ENCODE measurements around the gene SPRR2A. TPM values are rescaled to one million over a fixed set of nuclear protein-coding genes. Genes with fewer than 3 reads are reported as not detected.

SPRR2A gene
- total RNA-seq (not detected), total RNA-seq (0 reads per million in 29 experiments)
- total RNA-seq (2013): not detected

- WGBS (ENCODE audit: insufficient coverage): 65% methylated on average over 2 of the region's 2 CpGs
- CTCF ChIA-PET: no interaction called here
- peaks cover 0 to 8% (median 5%) of the 10 kb centered on the region in 3 donors for H3K9me3 Mint-ChIP-seq
These were observed at the start of gene SPRR2A for GRCh38 chr1:153057375-153057774. SPRR2A (minus strand) TSS chr1:153057512; CDS start chr1:153056735, 777 bp downstream.

GRCh38 chr1:153100245-153100644 is 42.9 kb upstream of the SPRR2A start:
- Mint-ChIP-seq H3K27ac (no peak overlapping the region), H3K36me3 (no peaks in the 10 kb centered on the region), H3K4me1 (no peaks in the 10 kb centered on the region), H3K4me3 (no peak overlapping the region), H3K9me3 (peaks cover 0 to 3% (median 0%) of the 10 kb centered on the region in 3 donors), H3K27me3 (peaks cover 14 to 23% of the 10 kb centered on the region in 2 donors)
- ChIA-PET POLR2A (no interaction called here), CTCF (no interaction called here)
- no peaks in the 10 kb centered on the region for H3K9me3 ChIP-seq
- no peaks in the 10 kb centered on the region for H3K4me1 ChIP-seq (ENCODE audit: control insufficient read depth in 1 of 2, extremely low read depth in 1 of 2, insufficient read depth in 2 of 2, low read length in 2 of 2)
- ATAC-seq (replicated peaks in 1 of 4) (no peak), DNase-seq (no peak)
- no CpG with 5 or more reads among the region's 5 CpGs for WGBS (ENCODE audit: insufficient coverage)
- H3K27me3 ChIP-seq (replicated peaks in 1 of 2; ENCODE audit: control insufficient read depth in 2 of 2, extremely low read depth in 1 of 2, insufficient read depth in 2 of 2, low read length in 1 of 2): peaks cover 0 to 12% of the 10 kb centered on the region in 2 experiments
- no peaks in the 10 kb centered on the region for H3K36me3 ChIP-seq (ENCODE audit: control insufficient read depth in 2 of 2, extremely low read depth in 1 of 2, insufficient read depth in 1 of 2, low read length in 1 of 2)
- H3K4me3 ChIP-seq (ENCODE audit: control insufficient read depth in 1 of 2, extremely low read depth in 1 of 2, low read length in 1 of 2): no peak overlapping the region
- no peak overlapping the region for H3K27ac ChIP-seq (ENCODE audit: low read length)

More at GRCh38 chr1:153057375-153057774, at the start of gene SPRR2A:
- no peak within 1 kb of the TSS for H3K27ac Mint-ChIP-seq
- H3K9me3 ChIP-seq: no peaks in the 10 kb centered on the region
- no peaks in the 10 kb centered on the region for H3K36me3 ChIP-seq (ENCODE audit: control insufficient read depth in 2 of 2, extremely low read depth in 1 of 2, insufficient read depth in 1 of 2, low read length in 1 of 2)
- no peaks in the 10 kb centered on the region for H3K4me1 ChIP-seq (ENCODE audit: control insufficient read depth in 1 of 2, extremely low read depth in 1 of 2, insufficient read depth in 2 of 2, low read length in 2 of 2)
- POLR2A ChIA-PET: no interaction called here
- no peaks in the 10 kb centered on the region for H3K4me1 Mint-ChIP-seq
- H3K27me3 ChIP-seq (replicated peaks in 1 of 2; ENCODE audit: control insufficient read depth in 2 of 2, extremely low read depth in 1 of 2, insufficient read depth in 2 of 2, low read length in 1 of 2): no peaks in the 10 kb centered on the region
- ATAC-seq (replicated peaks in 1 of 4) (no peak), DNase-seq (no peak)
- peaks cover 31 to 41% of the 10 kb centered on the region in 2 donors for H3K27me3 Mint-ChIP-seq
- H3K4me3 Mint-ChIP-seq: no peak within 1 kb of the TSS
- no peak within 1 kb of the TSS for H3K27ac ChIP-seq (ENCODE audit: low read length)
- H3K4me3 ChIP-seq (ENCODE audit: control insufficient read depth in 1 of 2, extremely low read depth in 1 of 2, low read length in 1 of 2): no peak within 1 kb of the TSS
- no peaks in the 10 kb centered on the region for H3K36me3 Mint-ChIP-seq

- H3K27ac ChIP-seq (ENCODE audit: low read length): no peak overlapping the region
- ATAC-seq (replicated peaks in 1 of 4) (no peak), DNase-seq (no peak)
- Mint-ChIP-seq H3K27me3 (peaks cover 17 to 23% of the 10 kb centered on the region in 2 donors), H3K27ac (no peak overlapping the region), H3K9me3 (peaks cover 0 to 3% (median 0%) of the 10 kb centered on the region in 3 donors), H3K4me1 (no peaks in the 10 kb centered on the region), H3K4me3 (no peak overlapping the region), H3K36me3 (no peaks in the 10 kb centered on the region)
- 95% methylated on average over 2 of the region's 9 CpGs for WGBS (ENCODE audit: insufficient coverage)
- ChIA-PET POLR2A (no interaction called here), CTCF (no interaction called here)
- peaks cover 0 to 12% of the 10 kb centered on the region in 2 experiments for H3K27me3 ChIP-seq (replicated peaks in 1 of 2; ENCODE audit: control insufficient read depth in 2 of 2, extremely low read depth in 1 of 2, insufficient read depth in 2 of 2, low read length in 1 of 2)
- H3K9me3 ChIP-seq: no peaks in the 10 kb centered on the region
- H3K4me3 ChIP-seq (ENCODE audit: control insufficient read depth in 1 of 2, extremely low read depth in 1 of 2, low read length in 1 of 2): no peak overlapping the region
- H3K4me1 ChIP-seq (ENCODE audit: control insufficient read depth in 1 of 2, extremely low read depth in 1 of 2, insufficient read depth in 2 of 2, low read length in 2 of 2): no peaks in the 10 kb centered on the region
- no peaks in the 10 kb centered on the region for H3K36me3 ChIP-seq (ENCODE audit: control insufficient read depth in 2 of 2, extremely low read depth in 1 of 2, insufficient read depth in 1 of 2, low read length in 1 of 2)
These were observed 42.2 kb upstream of the SPRR2A start for GRCh38 chr1:153099461-153100045.

GRCh38 chr1:153095764-153096163 is 38.5 kb upstream of the SPRR2A start:
- Histone ChIP-seq H3K27me3 (replicated peaks in 1 of 2; ENCODE audit: control insufficient read depth in 2 of 2, extremely low read depth in 1 of 2, insufficient read depth in 2 of 2, low read length in 1 of 2) (peaks cover 0 to 6% of the 10 kb centered on the region in 2 experiments), H3K27ac (ENCODE audit: low read length) (no peak overlapping the region), H3K4me3 (ENCODE audit: control insufficient read depth in 1 of 2, extremely low read depth in 1 of 2, low read length in 1 of 2) (no peak overlapping the region), H3K36me3 (ENCODE audit: control insufficient read depth in 2 of 2, extremely low read depth in 1 of 2, insufficient read depth in 1 of 2, low read length in 1 of 2) (no peaks in the 10 kb centered on the region), H3K9me3 (no peaks in the 10 kb centered on the region), H3K4me1 (ENCODE audit: control insufficient read depth in 1 of 2, extremely low read depth in 1 of 2, insufficient read depth in 2 of 2, low read length in 2 of 2) (no peaks in the 10 kb centered on the region)
- Mint-ChIP-seq H3K36me3 (no peaks in the 10 kb centered on the region), H3K27ac (no peak overlapping the region), H3K4me1 (no peaks in the 10 kb centered on the region), H3K4me3 (no peak overlapping the region), H3K27me3 (peaks cover 8 to 23% of the 10 kb centered on the region in 2 donors), H3K9me3 (no peaks in the 10 kb centered on the region)
- DNase-seq (no peak), ATAC-seq (replicated peaks in 1 of 4) (no peak)
- CTCF ChIA-PET: no interaction called here
- POLR2A ChIA-PET: no interaction called here

- Histone ChIP-seq H3K4me1 (ENCODE audit: control insufficient read depth in 1 of 2, extremely low read depth in 1 of 2, insufficient read depth in 2 of 2, low read length in 2 of 2) (no peaks in the 10 kb centered on the region), H3K27ac (ENCODE audit: low read length) (no peak within 1 kb of the TSS), H3K4me3 (ENCODE audit: control insufficient read depth in 1 of 2, extremely low read depth in 1 of 2, low read length in 1 of 2) (no peak within 1 kb of the TSS), H3K27me3 (replicated peaks in 1 of 2; ENCODE audit: control insufficient read depth in 2 of 2, extremely low read depth in 1 of 2, insufficient read depth in 2 of 2, low read length in 1 of 2) (peaks cover 0 to 6% of the 10 kb centered on the region in 2 experiments), H3K9me3 (no peaks in the 10 kb centered on the region), H3K36me3 (ENCODE audit: control insufficient read depth in 2 of 2, extremely low read depth in 1 of 2, insufficient read depth in 1 of 2, low read length in 1 of 2) (no peaks in the 10 kb centered on the region)
- no peak for DNase-seq
- no peak for ATAC-seq (replicated peaks in 1 of 4)
- no peaks in the 10 kb centered on the region for H3K4me1 Mint-ChIP-seq
- H3K36me3 Mint-ChIP-seq: no peaks in the 10 kb centered on the region
- ChIA-PET POLR2A (no interaction called here), CTCF (no interaction called here)
- H3K9me3 Mint-ChIP-seq: no peaks in the 10 kb centered on the region
- H3K27ac Mint-ChIP-seq: no peak within 1 kb of the TSS
- H3K27me3 Mint-ChIP-seq: peaks cover 8 to 20% of the 10 kb centered on the region in 2 donors
- H3K4me3 Mint-ChIP-seq: no peak within 1 kb of the TSS
These were observed 37.1 kb upstream of the SPRR2A start, which contains the start of gene SPRR2E for GRCh38 chr1:153094426-153094825. SPRR2E (minus strand) TSS chr1:153094526; CDS start chr1:153093751, 775 bp downstream.

- DNase-seq (no peak), ATAC-seq (replicated peaks in 1 of 4) (no peak)
- ChIA-PET POLR2A (no interaction called here), CTCF (no interaction called here)
- Histone ChIP-seq H3K27me3 (replicated peaks in 1 of 2; ENCODE audit: control insufficient read depth in 2 of 2, extremely low read depth in 1 of 2, insufficient read depth in 2 of 2, low read length in 1 of 2) (peaks cover 0 to 15% of the 10 kb centered on the region in 2 experiments), H3K9me3 (no peaks in the 10 kb centered on the region), H3K27ac (ENCODE audit: low read length) (no peak overlapping the region), H3K4me3 (ENCODE audit: control insufficient read depth in 1 of 2, extremely low read depth in 1 of 2, low read length in 1 of 2) (no peak overlapping the region), H3K36me3 (ENCODE audit: control insufficient read depth in 2 of 2, extremely low read depth in 1 of 2, insufficient read depth in 1 of 2, low read length in 1 of 2) (no peaks in the 10 kb centered on the region), H3K4me1 (ENCODE audit: control insufficient read depth in 1 of 2, extremely low read depth in 1 of 2, insufficient read depth in 2 of 2, low read length in 2 of 2) (no peaks in the 10 kb centered on the region)
- H3K4me3 Mint-ChIP-seq: no peak overlapping the region
- H3K36me3 Mint-ChIP-seq: no peaks in the 10 kb centered on the region
- H3K27ac Mint-ChIP-seq: no peak overlapping the region
- peaks cover 0 to 5% (median 0%) of the 10 kb centered on the region in 3 donors for H3K9me3 Mint-ChIP-seq
- WGBS (ENCODE audit: insufficient coverage): 100% methylated on average over 1 of the region's 1 CpG
- peaks cover 20 to 26% of the 10 kb centered on the region in 2 donors for H3K27me3 Mint-ChIP-seq
- no peaks in the 10 kb centered on the region for H3K4me1 Mint-ChIP-seq
These were observed 30.3 kb upstream of the SPRR2A start for GRCh38 chr1:153087652-153088051.

GRCh38 chr1:153081736-153082135 is 24.4 kb upstream of the SPRR2A start:
- Histone ChIP-seq H3K9me3 (no peaks in the 10 kb centered on the region), H3K4me1 (ENCODE audit: control insufficient read depth in 1 of 2, extremely low read depth in 1 of 2, insufficient read depth in 2 of 2, low read length in 2 of 2) (no peaks in the 10 kb centered on the region), H3K4me3 (ENCODE audit: control insufficient read depth in 1 of 2, extremely low read depth in 1 of 2, low read length in 1 of 2) (no peak overlapping the region), H3K27me3 (replicated peaks in 1 of 2; ENCODE audit: control insufficient read depth in 2 of 2, extremely low read depth in 1 of 2, insufficient read depth in 2 of 2, low read length in 1 of 2) (peaks cover 0 to 13% of the 10 kb centered on the region in 2 experiments), H3K36me3 (ENCODE audit: control insufficient read depth in 2 of 2, extremely low read depth in 1 of 2, insufficient read depth in 1 of 2, low read length in 1 of 2) (no peaks in the 10 kb centered on the region), H3K27ac (ENCODE audit: low read length) (no peak overlapping the region)
- DNase-seq: no peak
- no peak for ATAC-seq (replicated peaks in 1 of 4)
- no peaks in the 10 kb centered on the region for H3K36me3 Mint-ChIP-seq
- peaks cover 7 to 13% (median 9%) of the 10 kb centered on the region in 3 donors for H3K9me3 Mint-ChIP-seq
- ChIA-PET POLR2A (no interaction called here), CTCF (no interaction called here)
- H3K27ac Mint-ChIP-seq: no peak overlapping the region
- WGBS (ENCODE audit: insufficient coverage): no CpG with 5 or more reads among the region's 3 CpGs
- no peak overlapping the region for H3K4me3 Mint-ChIP-seq
- no peaks in the 10 kb centered on the region for H3K4me1 Mint-ChIP-seq
- peaks cover 32 to 34% of the 10 kb centered on the region in 2 donors for H3K27me3 Mint-ChIP-seq
